ENCODE measurements around the gene TNIK.

The TNIK gene

GRCh38 chr3:171094411-171094810, 365.8 kb downstream of the TNIK start:
- no peak for DNase-seq (ENCODE audit: low spot score)
- no peak for TF ChIP-seq CTCF (IDR thresholded peaks at IDR 0.05; ENCODE audit: extremely low read depth, insufficient read depth, missing control alignments)
- in situ Hi-C loops (cut with MboI; ENCODE audit: low pct_unique_long_range_greater_than_20kb, low sequenced_read_pairs, unreplicated experiment), result no loop called here

- in situ Hi-C loops (cut with MboI; ENCODE audit: low pct_unique_long_range_greater_than_20kb, low sequenced_read_pairs, unreplicated experiment), result no loop called here
- no peak for TF ChIP-seq CTCF (IDR thresholded peaks at IDR 0.05; ENCODE audit: extremely low read depth, insufficient read depth, missing control alignments)
- no peak for DNase-seq (ENCODE audit: low spot score)
Observed at GRCh38 chr3:171093462-171093861, 366.7 kb downstream of the TNIK start.

GRCh38 chr3:171092467-171092911, 367.7 kb downstream of the TNIK start:
- in situ Hi-C loops (cut with MboI; ENCODE audit: low pct_unique_long_range_greater_than_20kb, low sequenced_read_pairs, unreplicated experiment), result no loop called here
- DNase-seq (ENCODE audit: low spot score), result no peak
- TF ChIP-seq CTCF (IDR thresholded peaks at IDR 0.05; ENCODE audit: extremely low read depth, insufficient read depth, missing control alignments), result no peak

GRCh38 chr3:171090321-171090720, 369.9 kb downstream of the TNIK start:
- in situ Hi-C loops (cut with MboI; ENCODE audit: low pct_unique_long_range_greater_than_20kb, low sequenced_read_pairs, unreplicated experiment), result no loop called here
- no peak for TF ChIP-seq CTCF (IDR thresholded peaks at IDR 0.05; ENCODE audit: extremely low read depth, insufficient read depth, missing control alignments)
- DNase-seq (ENCODE audit: low spot score), result no peak

- no peak for DNase-seq (ENCODE audit: low spot score)
Observed at GRCh38 chr3:171088964-171089754, 371.0 kb downstream of the TNIK start.

DNA sequence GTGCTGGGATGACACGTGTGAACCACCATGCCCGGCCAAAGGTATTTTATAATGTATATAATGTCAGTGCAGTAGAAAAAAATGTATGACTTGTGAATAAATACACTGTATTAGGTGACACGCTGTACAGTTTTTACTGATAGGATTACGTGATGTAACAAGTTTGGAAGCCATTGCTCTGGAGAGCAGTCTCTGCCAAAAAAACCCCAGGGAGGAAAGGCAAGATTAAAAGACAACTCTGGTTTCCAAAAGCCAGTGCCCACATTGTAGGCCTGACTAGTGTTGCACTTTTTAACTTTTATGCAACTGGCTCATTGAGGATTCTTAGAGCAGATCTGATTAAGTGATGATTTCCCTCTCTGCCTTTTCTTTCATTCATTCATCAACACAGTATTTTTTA, 371.7 kb downstream of the TNIK start:
- in situ Hi-C loops (cut with MboI; ENCODE audit: low pct_unique_long_range_greater_than_20kb, low sequenced_read_pairs, unreplicated experiment), result no loop called here
- TF ChIP-seq CTCF (IDR thresholded peaks at IDR 0.05; ENCODE audit: extremely low read depth, insufficient read depth, missing control alignments), result no peak
- no peak for DNase-seq (ENCODE audit: low spot score)

More at GRCh38 chr3:171088964-171089754, 371.0 kb downstream of the TNIK start:
- in situ Hi-C loops (cut with MboI; ENCODE audit: low pct_unique_long_range_greater_than_20kb, low sequenced_read_pairs, unreplicated experiment), result no loop called here
- no peak for TF ChIP-seq CTCF (IDR thresholded peaks at IDR 0.05; ENCODE audit: extremely low read depth, insufficient read depth, missing control alignments)
